ENCODE data around the gene KRT23.

KRT23 gene

GRCh38 chr17:40906613-40907012, 30.8 kb downstream of the KRT23 start:
- no peak for DNase-seq

GRCh38 chr17:40905370-40905769, 32.1 kb downstream of the KRT23 start:
- DNase-seq = no peak

DNA sequence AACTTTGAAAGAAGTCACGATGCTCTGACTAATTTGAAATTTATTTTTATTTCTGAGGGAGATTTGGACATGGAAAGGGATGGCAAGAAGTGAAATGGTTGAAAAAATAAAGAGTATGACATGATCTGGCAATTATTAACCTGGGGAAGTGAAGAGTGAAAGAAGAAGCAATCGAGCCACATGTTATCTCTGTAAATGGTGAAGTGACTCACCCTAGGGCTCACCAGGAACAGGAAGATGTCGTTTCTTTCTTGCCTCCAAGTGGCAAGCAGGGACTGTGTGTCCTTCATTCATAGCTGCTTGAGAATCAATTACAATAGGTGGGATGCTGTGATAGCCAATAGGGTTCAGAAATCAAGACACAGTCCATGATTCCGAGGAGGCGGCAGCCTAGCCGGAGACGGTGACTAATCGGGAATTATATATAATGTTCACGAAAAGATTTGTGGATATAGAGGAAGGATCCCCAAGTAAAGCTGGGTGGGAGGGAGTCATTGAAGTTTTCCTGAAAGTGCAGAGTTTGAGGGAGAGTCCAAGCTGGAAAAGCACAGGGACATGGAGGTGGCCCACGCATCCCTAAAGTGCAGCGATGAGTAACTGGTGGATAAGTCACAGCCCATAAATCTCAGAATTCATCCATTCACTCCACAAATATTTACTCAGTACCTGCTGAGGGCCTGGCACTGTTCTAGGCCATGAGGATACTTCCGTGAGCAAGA, 34.2 kb downstream of the KRT23 start:
- DNase-seq = peak; percentile 89

DNA sequence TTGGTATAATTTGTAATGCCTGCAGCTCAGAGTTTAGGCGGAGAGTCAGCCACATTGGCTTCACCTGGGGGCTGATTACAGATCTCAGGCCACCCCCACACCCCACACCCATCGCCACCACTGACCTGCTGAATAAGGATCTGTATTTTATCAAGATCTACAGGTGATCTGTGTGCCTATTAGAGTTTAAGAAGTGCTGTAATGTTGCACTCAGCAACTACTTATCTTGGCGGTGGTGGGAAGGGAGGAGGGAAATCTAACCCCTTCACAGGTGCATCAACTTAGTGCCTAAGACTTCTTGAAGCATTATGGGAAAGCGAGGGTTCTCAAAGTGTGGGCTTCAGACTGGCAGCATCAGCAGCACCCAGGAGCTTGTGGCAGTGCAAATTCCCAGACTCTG, 34.9 kb downstream of the KRT23 start:
- no peak for DNase-seq

DNA sequence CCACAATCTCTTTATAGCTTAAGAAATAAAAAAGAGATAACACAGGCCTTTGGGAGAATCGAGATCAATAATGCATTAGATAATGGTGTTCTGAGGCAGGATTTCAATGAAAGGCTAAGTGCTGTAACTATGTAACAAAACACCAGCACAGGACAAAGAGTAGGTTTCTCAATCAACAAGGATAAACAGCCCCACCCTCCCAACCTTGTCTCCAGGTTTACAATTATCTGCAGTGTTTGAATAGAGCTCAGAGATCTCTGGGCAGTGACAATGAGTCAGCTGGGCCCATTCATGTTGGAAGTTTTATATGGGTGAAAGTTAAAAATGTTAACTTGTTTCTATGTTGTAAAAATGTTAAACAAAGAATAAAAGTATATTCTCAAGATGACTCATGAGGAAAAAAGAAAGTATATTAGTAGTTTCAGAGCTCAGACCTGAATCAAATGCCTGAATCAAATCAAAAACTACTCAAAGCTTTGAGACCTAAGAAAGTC, 35.4 kb downstream of the KRT23 start:
- peak; percentile 95 for DNase-seq

- no peak for DNase-seq
Observed at GRCh38 chr17:40900809-40901356, 36.6 kb downstream of the KRT23 start.

DNA sequence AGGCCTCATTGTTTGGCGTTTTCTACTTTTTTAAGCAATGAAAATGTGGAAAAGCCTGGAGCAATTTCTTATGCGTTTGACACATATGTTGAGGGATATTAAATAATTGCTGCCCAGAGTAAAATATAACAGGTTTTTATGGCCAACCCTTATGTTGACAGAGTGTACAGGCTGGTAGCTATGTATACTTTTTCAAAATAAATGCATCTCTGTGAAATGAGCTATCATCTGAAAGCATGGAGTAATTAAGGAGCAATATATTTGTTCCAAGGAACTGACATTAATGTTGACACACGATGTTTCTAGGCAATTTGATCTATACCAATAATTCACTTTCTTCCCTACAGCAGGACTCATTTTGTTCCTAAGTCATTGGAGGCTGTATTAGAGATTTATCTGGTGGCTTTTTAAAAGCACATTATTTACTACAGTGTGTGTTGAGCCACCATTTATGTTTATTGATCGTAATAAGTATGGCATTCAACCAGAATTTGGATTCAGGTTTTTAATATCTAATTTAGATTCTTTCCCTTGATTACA, 40.5 kb downstream of the KRT23 start:
- DNase-seq = no peak

- no peak for DNase-seq
Observed at GRCh38 chr17:40895106-40895730, 42.2 kb downstream of the KRT23 start.

- DNase-seq = no peak
Observed at GRCh38 chr17:40888196-40888720, 49.2 kb downstream of the KRT23 start.

- DNase-seq = peak; percentile 40
Observed at GRCh38 chr17:40886090-40886489, 51.4 kb downstream of the KRT23 start.

DNA sequence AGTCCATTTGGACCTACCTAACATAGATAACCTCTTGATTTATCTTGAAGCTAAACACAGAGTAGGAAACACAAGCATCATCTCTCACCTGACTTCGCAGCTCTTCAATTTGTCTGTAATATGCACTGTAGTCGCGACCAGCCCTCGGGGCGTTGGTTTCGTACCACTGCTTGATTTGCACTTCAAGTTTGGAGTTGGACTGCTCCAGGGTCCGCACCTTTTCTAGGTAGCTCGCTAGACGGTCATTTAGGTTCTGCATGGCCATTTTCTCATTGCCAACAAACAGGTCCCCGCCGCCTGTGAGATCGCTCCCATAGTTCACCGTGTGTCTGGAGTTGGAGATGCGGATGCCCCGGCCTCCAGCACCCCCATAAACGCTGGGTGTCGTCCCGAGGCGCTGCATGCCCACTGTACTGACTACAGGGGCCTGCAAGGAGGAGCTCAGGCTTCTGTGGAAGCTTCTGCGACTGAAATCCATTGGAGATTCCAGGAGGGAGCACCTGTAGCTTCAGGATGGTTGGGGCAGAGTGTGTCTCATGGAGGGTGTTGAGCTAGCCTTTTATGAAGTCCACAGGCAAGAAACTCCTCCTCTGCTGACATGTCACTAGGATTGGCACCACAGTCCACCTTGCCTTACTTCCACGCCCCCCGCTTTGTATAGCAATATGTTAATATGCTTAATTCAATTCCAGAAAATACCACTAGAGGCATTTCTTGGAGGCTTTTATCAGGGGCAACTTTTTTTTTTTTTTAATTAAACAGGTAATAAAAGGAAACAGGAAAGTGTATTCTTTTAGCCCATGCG, 52.5 kb downstream of the KRT23 start, which contains the start of gene KRT20:
Gene KRT20, minus strand, starts transcription at position 535 of the 805 bp plus-strand sequence. Its CDS starts 57 bp downstream, at position 478.
- no peak for DNase-seq

DNA sequence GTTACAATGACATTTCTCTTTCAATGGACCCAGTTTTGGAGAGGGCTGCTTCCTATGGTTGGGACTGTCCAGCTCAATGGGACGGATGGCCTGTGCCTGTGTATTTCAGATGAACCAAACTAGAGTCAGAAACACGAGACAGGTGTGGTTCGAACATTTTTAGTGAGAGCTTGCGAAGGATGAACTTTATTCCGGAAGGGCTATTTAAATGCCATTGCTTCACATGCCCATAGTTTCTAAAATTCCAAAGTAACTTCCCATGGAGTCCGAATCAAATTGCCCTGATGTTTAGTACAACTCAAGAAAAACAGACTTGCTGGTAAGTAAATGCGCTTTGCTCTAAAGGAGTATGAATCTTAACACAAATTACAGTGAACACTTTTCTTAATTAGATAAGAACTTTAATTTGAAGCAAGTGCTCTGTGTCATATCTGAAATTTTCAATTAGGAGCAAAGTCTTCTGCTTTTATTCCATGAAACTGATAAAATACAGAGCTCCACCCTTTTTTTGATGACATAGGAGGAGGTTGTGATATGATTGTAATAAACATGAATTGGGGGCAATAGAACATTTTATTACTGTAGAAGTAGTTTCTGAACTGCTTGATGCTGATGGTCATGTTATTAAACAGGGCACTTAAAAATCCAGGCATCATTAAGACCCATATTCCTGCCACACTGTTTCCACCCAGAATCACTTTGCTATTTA, 53.7 kb downstream of the KRT23 start:
- no peak for DNase-seq

GRCh38 chr17:40883031-40883430, 54.4 kb downstream of the KRT23 start:
- DNase-seq = no peak

GRCh38 chr17:40879026-40879425, 58.4 kb downstream of the KRT23 start:
- DNase-seq = no peak

DNA sequence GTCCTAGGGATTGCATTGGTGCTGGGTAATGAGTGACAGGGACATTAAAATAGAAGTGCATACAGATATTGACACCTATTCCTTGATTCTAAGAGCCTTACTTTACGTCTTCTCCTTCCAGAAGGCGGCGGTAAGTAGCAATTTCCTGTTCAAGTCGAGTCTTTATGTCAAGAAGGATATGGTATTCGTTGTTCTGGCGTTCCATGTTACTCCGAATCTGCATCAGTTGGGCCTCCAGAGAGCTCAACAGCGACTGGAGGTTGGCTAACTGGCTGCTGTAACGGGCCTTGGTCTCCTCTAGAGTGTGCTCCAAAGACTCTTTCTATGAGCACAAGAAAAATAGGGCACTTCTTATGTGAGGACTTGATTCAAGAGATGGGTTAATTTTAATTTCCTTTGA, 59.4 kb downstream of the KRT23 start:
- no peak for DNase-seq

DNA sequence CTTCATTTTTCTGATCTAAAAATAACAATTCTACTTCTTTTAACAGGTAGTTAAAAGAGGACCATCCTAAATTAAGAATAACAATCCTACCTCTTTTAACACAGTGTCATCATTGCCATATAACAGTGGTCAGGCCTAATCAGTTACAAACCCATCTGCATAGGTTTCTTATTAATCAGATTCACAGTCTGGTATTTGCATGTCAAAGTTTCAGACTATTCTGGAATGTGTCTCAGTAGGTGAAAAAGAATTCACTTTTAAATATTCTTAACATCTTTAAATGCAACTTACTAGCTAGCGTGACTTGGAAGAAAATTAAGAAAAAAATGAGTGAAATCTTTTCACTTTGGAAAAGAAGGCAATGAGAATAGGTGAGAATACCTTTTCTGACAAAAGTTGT, 63.6 kb downstream of the KRT23 start:
- DNase-seq = no peak

DNA sequence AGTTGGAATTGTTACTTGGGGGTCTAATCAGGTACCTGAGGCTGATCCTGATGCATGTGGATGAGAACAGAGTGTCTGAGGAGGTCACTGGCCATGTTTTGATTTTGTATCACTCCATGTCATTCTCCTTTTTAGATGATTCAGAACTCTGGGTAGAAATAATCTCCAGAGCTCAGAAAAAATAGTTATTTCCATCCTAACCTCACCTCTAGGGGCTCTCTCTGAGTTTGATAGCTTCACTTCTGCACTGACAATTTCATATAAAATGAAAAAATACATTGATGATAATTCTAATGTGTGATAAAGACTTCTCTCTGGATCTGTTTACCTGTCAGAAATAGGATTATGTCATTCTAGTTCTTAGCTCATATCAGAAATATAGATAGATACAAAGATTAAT, 64.2 kb downstream of the KRT23 start:
- no peak for DNase-seq

Measured in DMS153 (cell line).